ENCODE results near the gene SLC35G2.
A peak's percentile ranks its signal among the peaks of the same experiment; 100 is the strongest.
"Not testable (repeated sequence)": the region's sequence is repeated elsewhere in the genome, so short reads cannot be mapped to it uniquely, and the experiment has no call there.

SLC35G2 gene

GRCh38 chr3:136862617-136863322 is 43.8 kb downstream of the SLC35G2 start:
- peak overlapping the region; percentile 98 for H3K4me3 ChIP-seq (ENCODE audit: low read length)
- no peaks in the 10 kb centered on the region for H3K9me3 ChIP-seq (ENCODE audit: insufficient read depth, low read depth, low read length)
- peaks cover 21% of the 10 kb centered on the region; the same call in 1 of the 2 replicates for H3K4me1 ChIP-seq (ENCODE audit: insufficient read depth, low read length)
- H3K27ac ChIP-seq (ENCODE audit: low read length): peak overlapping the region; percentile 83
- peak overlapping the region; percentile 83; the same call in 1 of the 2 replicates for H3K9ac ChIP-seq (ENCODE audit: low read depth, low read length)
- no peaks in the 10 kb centered on the region for H3K36me3 ChIP-seq (ENCODE audit: insufficient read depth, low read depth, low read length)
- H3K27me3 ChIP-seq (ENCODE audit: insufficient read depth, low read length): no peaks in the 10 kb centered on the region

GRCh38 chr3:136869282-136869681 is 50.4 kb downstream of the SLC35G2 start:
- no peak overlapping the region for H3K4me3 ChIP-seq (ENCODE audit: low read length)
- H3K36me3 ChIP-seq (ENCODE audit: insufficient read depth, low read depth, low read length): peaks cover 6% of the 10 kb centered on the region; the same call in 1 of the 2 replicates
- no peak overlapping the region for H3K9ac ChIP-seq (ENCODE audit: low read depth, low read length)
- no peak overlapping the region for H3K27ac ChIP-seq (ENCODE audit: low read length)
- no peaks in the 10 kb centered on the region for H3K27me3 ChIP-seq (ENCODE audit: insufficient read depth, low read length)
- no peaks in the 10 kb centered on the region for H3K9me3 ChIP-seq (ENCODE audit: insufficient read depth, low read depth, low read length)
- no peaks in the 10 kb centered on the region for H3K4me1 ChIP-seq (ENCODE audit: insufficient read depth, low read length)

- not testable (repeated sequence) for H3K27me3 ChIP-seq (ENCODE audit: insufficient read depth, low read length); H3K9me3 ChIP-seq (ENCODE audit: insufficient read depth, low read depth, low read length); H3K4me3 ChIP-seq (ENCODE audit: low read length); H3K4me1 ChIP-seq (ENCODE audit: insufficient read depth, low read length); H3K27ac ChIP-seq (ENCODE audit: low read length); H3K36me3 ChIP-seq (ENCODE audit: insufficient read depth, low read depth, low read length); H3K9ac ChIP-seq (ENCODE audit: low read depth, low read length)
Observed at GRCh38 chr3:136872258-136872657, 53.3 kb downstream of the SLC35G2 start.

- not testable (repeated sequence) for H3K9me3 ChIP-seq (ENCODE audit: insufficient read depth, low read depth, low read length); H3K4me3 ChIP-seq (ENCODE audit: low read length); H3K27me3 ChIP-seq (ENCODE audit: insufficient read depth, low read length); H3K36me3 ChIP-seq (ENCODE audit: insufficient read depth, low read depth, low read length); H3K27ac ChIP-seq (ENCODE audit: low read length); H3K4me1 ChIP-seq (ENCODE audit: insufficient read depth, low read length); H3K9ac ChIP-seq (ENCODE audit: low read depth, low read length)
Observed at GRCh38 chr3:136879510-136879909, 60.6 kb downstream of the SLC35G2 start.

GRCh38 chr3:136882571-136882970 is 63.6 kb downstream of the SLC35G2 start:
- H3K36me3 ChIP-seq (ENCODE audit: insufficient read depth, low read depth, low read length): 0 out of 2 replicates have a peak, but pooled peaks cover 2% of the 10 kb centered on the region
- H3K9ac ChIP-seq (ENCODE audit: low read depth, low read length): no peak overlapping the region
- peaks cover 4% of the 10 kb centered on the region for H3K9me3 ChIP-seq (ENCODE audit: insufficient read depth, low read depth, low read length)
- no peak overlapping the region for H3K27ac ChIP-seq (ENCODE audit: low read length)
- H3K4me1 ChIP-seq (ENCODE audit: insufficient read depth, low read length): no peaks in the 10 kb centered on the region
- no peak overlapping the region for H3K4me3 ChIP-seq (ENCODE audit: low read length)
- no peaks in the 10 kb centered on the region for H3K27me3 ChIP-seq (ENCODE audit: insufficient read depth, low read length)

- Histone ChIP-seq H3K4me1 (ENCODE audit: insufficient read depth, low read length) (no peaks in the 10 kb centered on the region), H3K36me3 (ENCODE audit: insufficient read depth, low read depth, low read length) (no peaks in the 10 kb centered on the region), H3K4me3 (ENCODE audit: low read length) (no peak overlapping the region), H3K9me3 (ENCODE audit: insufficient read depth, low read depth, low read length) (peaks cover under 1% of the 10 kb centered on the region; the same call in 1 of the 2 replicates), H3K27ac (ENCODE audit: low read length) (no peak overlapping the region), H3K27me3 (ENCODE audit: insufficient read depth, low read length) (no peaks in the 10 kb centered on the region), H3K9ac (ENCODE audit: low read depth, low read length) (no peak overlapping the region)
Observed at GRCh38 chr3:136883967-136884720, 65.2 kb downstream of the SLC35G2 start.

- no peaks in the 10 kb centered on the region for H3K9me3 ChIP-seq (ENCODE audit: insufficient read depth, low read depth, low read length)
- no peaks in the 10 kb centered on the region for H3K4me1 ChIP-seq (ENCODE audit: insufficient read depth, low read length)
- H3K4me3 ChIP-seq (ENCODE audit: low read length): no peak overlapping the region
- H3K27ac ChIP-seq (ENCODE audit: low read length): no peak overlapping the region
- peaks cover 2% of the 10 kb centered on the region; the same call in 1 of the 2 replicates for H3K36me3 ChIP-seq (ENCODE audit: insufficient read depth, low read depth, low read length)
- no peaks in the 10 kb centered on the region for H3K27me3 ChIP-seq (ENCODE audit: insufficient read depth, low read length)
- no peak overlapping the region for H3K9ac ChIP-seq (ENCODE audit: low read depth, low read length)
Observed at GRCh38 chr3:136885357-136886213, 66.7 kb downstream of the SLC35G2 start.

- peaks cover 4% of the 10 kb centered on the region; the same call in 1 of the 2 replicates for H3K36me3 ChIP-seq (ENCODE audit: insufficient read depth, low read depth, low read length)
- H3K9me3 ChIP-seq (ENCODE audit: insufficient read depth, low read depth, low read length): no peaks in the 10 kb centered on the region
Observed at GRCh38 chr3:136889947-136890346, 71.0 kb downstream of the SLC35G2 start.

GRCh38 chr3:136891934-136892855 is 73.3 kb downstream of the SLC35G2 start:
- H3K27ac ChIP-seq (ENCODE audit: low read length): no peak overlapping the region
- H3K9ac ChIP-seq (ENCODE audit: low read depth, low read length): no peak overlapping the region
- H3K4me1 ChIP-seq (ENCODE audit: insufficient read depth, low read length): peaks cover 5% of the 10 kb centered on the region; the same call in 1 of the 2 replicates
- H3K27me3 ChIP-seq (ENCODE audit: insufficient read depth, low read length): no peaks in the 10 kb centered on the region
- peaks cover 9% of the 10 kb centered on the region; the same call in 1 of the 2 replicates for H3K36me3 ChIP-seq (ENCODE audit: insufficient read depth, low read depth, low read length)
- H3K4me3 ChIP-seq (ENCODE audit: low read length): no peak overlapping the region
- H3K9me3 ChIP-seq (ENCODE audit: insufficient read depth, low read depth, low read length): no peaks in the 10 kb centered on the region

More at GRCh38 chr3:136889947-136890346, 71.0 kb downstream of the SLC35G2 start:
- no peak overlapping the region for H3K27ac ChIP-seq (ENCODE audit: low read length)
- no peaks in the 10 kb centered on the region for H3K27me3 ChIP-seq (ENCODE audit: insufficient read depth, low read length)
- H3K9ac ChIP-seq (ENCODE audit: low read depth, low read length): no peak overlapping the region
- peaks cover 4% of the 10 kb centered on the region; the same call in 1 of the 2 replicates for H3K4me1 ChIP-seq (ENCODE audit: insufficient read depth, low read length)
- no peak overlapping the region for H3K4me3 ChIP-seq (ENCODE audit: low read length)

- Histone ChIP-seq H3K27ac (ENCODE audit: low read length) (no peak overlapping the region), H3K9me3 (ENCODE audit: insufficient read depth, low read depth, low read length) (no peaks in the 10 kb centered on the region), H3K27me3 (ENCODE audit: insufficient read depth, low read length) (no peaks in the 10 kb centered on the region), H3K9ac (ENCODE audit: low read depth, low read length) (no peak overlapping the region; the same call in 1 of the 2 replicates), H3K36me3 (ENCODE audit: insufficient read depth, low read depth, low read length) (peaks cover 9% of the 10 kb centered on the region; the same call in 1 of the 2 replicates), H3K4me3 (ENCODE audit: low read length) (no peak overlapping the region), H3K4me1 (ENCODE audit: insufficient read depth, low read length) (peaks cover 15% of the 10 kb centered on the region; the same call in 1 of the 2 replicates)
Observed at GRCh38 chr3:136893848-136894443, 75.0 kb downstream of the SLC35G2 start.

All from iPS-20b (cell line).